GM12873 (cell line): ENCODE results near the gene SIN3A.

Source experiments
- CTCF ChIP-seq: IDR thresholded peaks from 2 replicates; pipeline ENCODE4 v1.5.1; 2012; ENCODE audit warnings: low read depth, mild to moderate bottlenecking, moderate library complexity, low read length, control low read depth; ENCODE audit not compliant: insufficient read depth; ENCODE audit errors: missing control alignments

The SIN3A gene

DNA sequence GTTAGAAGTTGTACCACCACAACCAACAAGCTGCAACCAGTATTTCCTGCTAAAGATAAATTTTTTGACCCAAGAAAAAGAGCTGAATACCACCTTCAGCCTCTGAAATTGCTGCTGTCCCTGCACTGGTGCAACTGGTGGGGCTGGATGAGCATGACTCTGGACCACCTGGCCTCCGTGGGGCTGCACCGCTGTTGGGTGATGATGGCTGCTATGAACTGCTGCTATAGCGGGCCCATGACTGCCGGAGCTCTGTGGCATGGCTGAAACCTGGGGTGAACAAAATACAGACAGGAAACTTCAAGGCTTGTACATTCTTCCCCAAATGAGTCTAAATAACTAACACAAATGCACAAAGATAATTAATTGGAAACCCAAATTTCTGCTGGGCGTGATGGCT is 28.9 kb downstream of the SIN3A start:
- no peak for TF ChIP-seq CTCF

- no peak for TF ChIP-seq CTCF
Observed at GRCh38 chr15:75420698-75421097, 30.8 kb downstream of the SIN3A start.

DNA sequence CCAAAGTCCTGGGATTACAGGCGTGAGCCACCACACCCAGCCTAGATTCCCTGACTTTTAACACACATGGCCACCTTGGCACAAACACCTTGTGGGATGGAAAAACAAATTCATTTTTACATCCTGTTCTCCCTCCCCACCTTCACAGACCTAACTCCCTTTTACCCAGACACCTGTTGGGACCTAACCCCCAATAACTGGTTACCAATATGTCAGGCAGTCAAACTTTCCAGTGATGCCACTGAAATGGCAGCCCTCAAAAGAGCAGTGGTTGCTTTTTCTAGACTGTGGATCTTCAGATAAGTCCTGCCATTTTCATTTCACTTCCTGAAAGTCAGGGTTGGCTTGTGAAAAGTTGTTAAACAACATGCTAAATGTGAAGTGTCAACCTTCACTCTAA is 34.9 kb downstream of the SIN3A start:
- no peak for TF ChIP-seq CTCF

- no peak for TF ChIP-seq CTCF
Observed at GRCh38 chr15:75410196-75410595, 41.3 kb downstream of the SIN3A start.

- TF ChIP-seq CTCF: no peak
Observed at GRCh38 chr15:75407083-75407482, 44.4 kb downstream of the SIN3A start.

GRCh38 chr15:75403892-75404291 is 47.6 kb downstream of the SIN3A start:
- no peak for TF ChIP-seq CTCF

DNA sequence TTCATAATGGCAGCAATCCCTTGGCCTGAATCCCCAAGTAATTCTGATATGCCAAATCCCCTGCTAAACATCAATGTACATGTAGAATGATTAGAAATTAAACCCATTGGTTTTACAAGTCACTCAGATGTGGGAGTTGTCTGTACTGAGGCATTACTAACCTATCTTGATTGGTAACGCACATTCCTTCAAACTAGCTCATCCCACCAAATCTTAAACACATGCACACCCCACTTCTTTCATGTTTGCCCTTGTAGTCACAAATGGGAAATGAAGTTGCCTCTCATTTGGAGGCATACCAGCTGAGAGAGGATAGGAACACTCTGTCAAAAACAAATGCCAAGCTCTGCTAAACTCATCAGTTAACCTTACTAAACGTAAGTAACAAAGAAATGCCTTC is 54.0 kb downstream of the SIN3A start:
- no peak for TF ChIP-seq CTCF
